22Rv1 (cell line): ENCODE measurements around the gene MKNK2.

ENCODE experiments used
- H3K27ac ChIP-seq: fragments of 450-650 bp; 2 replicates; pipeline ENCODE4 v1.5.1; 2017
- CTCF ChIP-seq: fragments of 450-650 bp; IDR thresholded peaks from 2 replicates; pipeline ENCODE4 v1.5.1; 2017; ENCODE audit warnings: mild to moderate bottlenecking
- ZFX ChIP-seq: fragments of 450-650 bp; IDR thresholded peaks from 2 replicates; pipeline ENCODE4 v1.6.1; 2017; ENCODE audit warnings: antibody characterized with exemption, borderline replicate concordance

The MKNK2 gene

DNA sequence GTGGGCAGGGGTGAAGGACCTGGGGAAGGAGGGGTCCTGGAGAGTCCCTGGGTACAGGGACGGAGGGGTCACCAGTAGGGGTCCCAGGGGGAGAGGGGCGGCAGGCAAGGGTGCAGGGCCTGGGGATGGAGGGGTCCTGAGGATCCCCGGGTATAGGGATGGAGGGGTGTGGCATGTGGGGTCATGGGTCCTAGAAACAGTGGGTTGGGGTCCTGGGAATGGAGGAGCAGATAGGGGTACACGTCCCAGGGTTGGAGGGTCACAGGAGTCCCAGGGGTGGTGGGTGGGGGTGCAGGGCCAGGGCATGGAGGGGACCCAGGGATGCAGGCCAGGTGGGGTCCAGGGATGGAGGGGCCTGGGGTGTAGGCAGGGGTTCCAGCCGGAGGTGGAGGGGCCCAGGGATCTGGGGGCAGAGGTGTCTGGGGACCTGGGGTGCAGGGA is 36.9 kb downstream of the MKNK2 start:
- TF ChIP-seq ZFX (no peak), CTCF (no peak)

GRCh38 chr19:2013683-2013961 is 37.4 kb downstream of the MKNK2 start:
- H3K27ac ChIP-seq, result 0 out of 2 replicates have a peak overlapping the region, but pooled peaks have one; percentile 17
- TF ChIP-seq ZFX, result no peak
- no peak for TF ChIP-seq CTCF

More for the DNA sequence above, 36.9 kb downstream of the MKNK2 start:
- peak overlapping the region; percentile 78 for H3K27ac ChIP-seq

GRCh38 chr19:2012941-2013682 is 37.9 kb downstream of the MKNK2 start:
- TF ChIP-seq CTCF (no peak), ZFX (no peak)
- peak overlapping the region; percentile 17; the same call in 1 of the 2 replicates for H3K27ac ChIP-seq

- no peak for TF ChIP-seq ZFX
- no peak for TF ChIP-seq CTCF
- H3K27ac ChIP-seq, result no peak overlapping the region
Observed at GRCh38 chr19:2011169-2011568, 39.9 kb downstream of the MKNK2 start.

- H3K27ac ChIP-seq, result no peak overlapping the region
Observed at GRCh38 chr19:2010135-2010668, 40.8 kb downstream of the MKNK2 start.

DNA sequence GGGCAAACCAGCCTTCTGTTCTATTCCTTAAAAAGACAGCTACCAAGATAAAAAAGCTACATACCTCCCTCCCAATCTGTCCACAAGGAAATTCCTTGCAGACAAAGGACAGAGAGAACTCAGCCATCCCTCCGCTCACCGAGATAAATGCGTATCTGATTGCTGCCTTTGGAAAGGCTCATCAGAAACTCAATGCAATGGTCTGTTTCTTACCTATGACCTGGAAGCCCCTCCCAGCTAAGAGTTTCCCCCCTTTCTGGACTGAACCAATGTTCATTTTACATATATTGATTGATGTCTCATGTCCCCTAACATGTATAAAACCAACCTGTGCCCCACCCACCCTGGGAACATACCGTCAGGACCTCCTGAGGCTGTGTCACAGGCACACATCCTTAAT is 47.2 kb downstream of the MKNK2 start:
- TF ChIP-seq CTCF (no peak), ZFX (no peak)
- no peak overlapping the region for H3K27ac ChIP-seq

More at GRCh38 chr19:2010135-2010668, 40.8 kb downstream of the MKNK2 start:
- TF ChIP-seq CTCF (no peak), ZFX (no peak)

GRCh38 chr19:1999856-2000515 is 51.1 kb downstream of the MKNK2 start:
- H3K27ac ChIP-seq, result no peak overlapping the region
- no peak for TF ChIP-seq ZFX
- TF ChIP-seq CTCF, result no peak
